Hematopoietic multipotent progenitor cell treated with erythropoietin and hydrocortisone succinate and interleukin-3 and kit ligand, for 15 days (in vitro differentiated cells): ENCODE data around the gene SPOCK1.
"Not testable (repeated sequence)": the region's sequence is repeated elsewhere in the genome, so short reads cannot be mapped to it uniquely, and the experiment has no call there.

Experiments
- DNase-seq: peaks from one replicate; pipeline ENCODE4 v3.0.0-alpha.2; 2015; ENCODE audit warnings: low spot score

Gene SPOCK1

DNA sequence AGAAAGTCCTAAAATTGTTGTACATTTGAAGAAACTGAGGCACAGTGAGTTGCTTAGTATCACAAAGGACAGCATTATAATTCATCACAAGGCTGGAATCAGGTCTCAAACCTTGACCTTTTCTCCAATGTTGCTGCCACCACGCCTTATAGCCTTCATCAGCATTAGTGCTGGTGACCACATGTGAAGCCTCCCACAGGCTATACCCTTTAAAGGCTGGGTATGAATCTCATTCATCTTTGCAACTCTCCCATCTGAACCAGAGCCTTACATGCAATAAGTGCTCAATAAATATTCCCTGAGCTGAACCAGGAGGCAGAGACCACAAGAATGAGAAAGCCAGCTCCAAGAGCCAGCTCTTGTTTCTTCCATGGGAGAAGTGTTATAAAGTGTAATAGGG, 104.7 kb downstream of the SPOCK1 start:
- no peak for DNase-seq

DNA sequence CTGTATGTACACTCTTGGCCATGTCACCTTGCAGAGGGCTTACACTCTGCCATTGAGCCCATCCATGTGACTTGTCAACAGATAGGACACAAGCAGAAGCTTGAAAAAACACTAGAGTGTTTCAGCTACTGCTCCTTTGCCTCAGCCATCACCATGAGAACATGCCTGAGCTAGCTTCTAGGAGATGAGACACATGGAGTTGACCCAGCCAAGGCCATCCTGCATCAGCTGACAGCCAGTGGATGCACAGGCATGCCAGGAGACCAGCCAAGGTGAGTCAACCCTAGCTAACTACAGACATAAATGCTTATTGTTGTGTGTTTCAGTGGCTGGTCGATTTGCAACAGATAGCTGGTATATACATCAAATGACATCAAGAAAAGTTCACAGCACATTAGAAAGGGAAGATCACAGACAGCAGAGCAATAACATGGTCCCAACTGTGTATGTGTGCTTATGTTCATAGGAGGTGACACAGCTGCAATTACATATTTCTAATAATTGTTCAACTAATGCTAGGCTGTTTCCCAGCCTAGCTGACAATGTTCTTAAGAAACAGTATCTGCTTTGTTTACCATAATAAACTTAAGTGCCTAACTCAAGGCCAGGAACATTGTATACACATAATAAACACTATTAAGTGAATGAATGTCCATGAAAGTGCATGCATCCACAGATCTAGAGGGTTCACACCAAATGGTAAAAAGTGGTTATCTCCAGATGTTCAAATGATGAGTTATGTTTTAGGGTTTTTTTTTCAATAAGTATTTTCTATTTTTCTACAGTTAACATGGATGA, 105.7 kb downstream of the SPOCK1 start:
- no peak for DNase-seq

DNA sequence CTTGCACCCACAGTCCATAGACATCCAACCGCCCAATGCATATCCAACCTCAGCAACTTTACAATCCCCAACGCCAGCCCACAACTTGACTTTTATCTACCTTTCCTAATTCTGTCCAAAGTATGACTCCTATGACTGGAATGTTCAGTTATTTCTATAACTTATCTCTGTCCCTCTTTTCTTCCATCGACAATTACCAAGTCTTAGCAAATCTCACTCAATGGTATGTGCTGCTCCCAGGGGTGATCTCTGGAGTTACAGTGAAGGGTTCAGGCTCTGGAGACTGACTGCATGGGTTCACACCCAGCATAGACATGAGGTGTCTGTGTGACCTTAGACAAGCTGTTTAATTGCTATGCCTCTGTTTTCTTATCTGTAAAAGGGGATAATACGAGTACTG, 106.9 kb downstream of the SPOCK1 start:
- DNase-seq: no peak

DNA sequence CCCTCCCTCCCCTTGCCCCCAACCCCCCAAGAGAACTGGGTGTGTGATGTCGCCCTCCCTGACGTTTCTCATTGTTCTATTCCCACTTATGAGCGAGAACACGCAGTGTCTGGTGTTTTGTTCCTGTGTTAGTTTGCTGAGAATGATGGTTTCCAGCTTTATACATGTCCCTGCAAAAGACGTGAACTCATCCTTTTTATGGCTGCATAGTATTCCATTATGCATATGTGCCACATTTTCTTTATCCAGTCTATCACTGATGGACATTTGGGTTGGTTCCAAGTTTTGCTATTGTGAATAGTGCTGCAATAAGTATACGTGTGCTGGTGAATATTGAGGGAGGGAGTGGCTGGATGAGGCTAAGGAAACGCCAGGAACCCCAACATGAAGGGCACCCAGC, 108.1 kb downstream of the SPOCK1 start:
- not testable (repeated sequence) for DNase-seq

DNA sequence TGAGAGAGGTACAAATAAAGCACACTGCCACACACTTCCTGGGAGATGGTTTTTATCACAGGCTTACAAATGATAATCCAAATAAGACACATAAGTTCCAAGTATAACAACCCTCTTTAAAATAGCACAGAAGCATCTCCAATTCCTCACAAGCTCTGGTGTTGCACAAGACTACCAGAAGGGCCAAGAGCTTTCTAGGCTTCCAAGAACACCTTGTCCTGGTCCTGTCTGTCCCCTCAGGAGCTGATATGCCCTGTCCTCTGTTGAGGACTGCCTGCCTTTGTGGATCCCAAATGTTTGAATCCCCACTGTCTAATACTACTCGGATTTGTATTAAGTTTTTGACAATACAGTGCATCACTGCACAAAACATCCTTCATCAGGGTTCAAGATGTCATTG, 110.1 kb downstream of the SPOCK1 start:
- no peak for DNase-seq

DNA sequence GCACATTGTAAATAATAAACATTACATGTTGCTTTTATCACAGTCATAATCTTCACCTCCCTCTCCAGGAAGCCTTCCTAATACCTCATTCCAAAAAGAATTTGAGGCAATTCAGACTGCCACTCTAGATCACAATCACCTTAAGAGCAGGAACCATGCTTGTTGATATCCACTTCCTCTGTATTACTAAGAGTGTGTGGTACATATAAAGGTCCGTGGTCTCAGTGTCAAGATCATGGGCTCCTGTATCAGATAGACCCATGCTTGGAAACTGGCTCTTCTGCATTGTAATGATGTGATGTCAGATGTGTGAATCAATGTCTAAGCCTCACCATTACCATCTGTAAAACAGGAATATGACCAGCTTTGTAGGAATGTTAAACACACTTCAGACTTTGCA, 114.1 kb downstream of the SPOCK1 start:
- no peak for DNase-seq

DNA sequence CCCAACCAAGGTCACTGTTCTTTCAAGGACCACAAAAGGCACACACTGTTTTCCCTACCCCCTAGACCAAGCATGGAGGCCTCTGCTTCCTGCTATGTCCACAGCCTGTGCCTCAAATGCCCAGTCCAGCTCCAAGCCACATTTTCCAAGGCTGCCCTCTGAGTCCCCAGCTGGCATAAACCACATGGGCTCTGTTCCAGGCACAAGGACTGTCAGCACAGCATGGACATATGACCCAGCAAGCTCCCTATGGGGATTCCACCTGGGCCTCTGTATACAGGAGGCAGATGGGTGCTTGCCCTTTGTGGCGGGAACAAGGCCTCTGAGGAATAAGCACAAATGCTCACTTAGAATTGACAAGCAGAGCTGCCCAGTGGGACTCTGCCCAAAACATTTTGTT, 115.2 kb downstream of the SPOCK1 start:
- no peak for DNase-seq

DNA sequence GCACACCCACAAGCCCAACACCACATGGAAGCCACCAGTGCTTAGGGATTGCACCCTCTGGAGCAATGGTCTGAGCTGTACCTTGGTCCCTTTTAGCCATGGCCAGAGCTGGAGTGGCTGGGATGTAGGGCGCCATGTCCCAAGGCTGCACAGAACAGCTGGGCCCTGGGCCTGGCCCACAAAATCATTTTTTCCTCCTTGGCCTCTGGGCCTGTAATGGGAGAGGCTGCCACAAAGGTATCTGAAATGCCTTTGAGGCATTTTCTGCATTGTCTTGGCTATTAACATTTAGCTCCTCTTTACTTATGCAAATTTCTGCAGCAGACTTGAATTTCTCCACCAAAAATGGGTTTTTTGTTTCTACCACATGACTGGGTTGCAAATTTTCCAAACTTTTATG, 117.6 kb downstream of the SPOCK1 start:
- no peak for DNase-seq

DNA sequence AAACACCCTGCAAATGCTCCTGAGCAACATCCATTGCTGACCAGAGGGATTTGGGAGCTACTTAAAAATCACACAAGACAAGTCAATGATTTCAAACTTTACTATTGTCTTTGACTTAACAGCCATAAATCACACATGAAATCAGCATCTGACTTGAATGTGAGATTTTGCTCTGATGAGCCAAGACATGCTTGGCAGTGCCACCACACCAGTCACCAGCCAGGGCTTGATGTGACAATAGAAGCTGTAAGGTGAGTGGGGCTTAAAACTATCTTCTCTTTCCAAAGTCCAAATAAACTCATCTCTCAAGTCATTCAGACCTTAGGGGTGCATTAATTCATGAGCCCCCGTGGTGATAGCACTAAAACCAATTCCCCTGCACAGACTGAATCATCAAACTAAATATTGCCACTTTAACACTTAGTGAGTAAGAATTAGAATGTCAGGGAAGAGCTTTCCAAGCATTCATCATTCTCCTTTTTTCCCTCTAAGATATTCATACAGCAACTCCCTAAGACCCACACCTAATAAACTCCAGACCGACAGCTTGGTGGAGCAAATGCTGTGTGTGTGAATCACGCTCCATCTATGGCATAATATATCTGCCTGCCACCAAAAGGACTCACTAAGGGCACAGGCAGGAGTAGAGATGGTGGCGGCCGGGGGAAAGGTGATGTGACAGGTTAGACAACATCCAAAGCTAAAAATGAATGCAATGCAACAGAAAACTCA, 119.4 kb downstream of the SPOCK1 start:
- DNase-seq: no peak

DNA sequence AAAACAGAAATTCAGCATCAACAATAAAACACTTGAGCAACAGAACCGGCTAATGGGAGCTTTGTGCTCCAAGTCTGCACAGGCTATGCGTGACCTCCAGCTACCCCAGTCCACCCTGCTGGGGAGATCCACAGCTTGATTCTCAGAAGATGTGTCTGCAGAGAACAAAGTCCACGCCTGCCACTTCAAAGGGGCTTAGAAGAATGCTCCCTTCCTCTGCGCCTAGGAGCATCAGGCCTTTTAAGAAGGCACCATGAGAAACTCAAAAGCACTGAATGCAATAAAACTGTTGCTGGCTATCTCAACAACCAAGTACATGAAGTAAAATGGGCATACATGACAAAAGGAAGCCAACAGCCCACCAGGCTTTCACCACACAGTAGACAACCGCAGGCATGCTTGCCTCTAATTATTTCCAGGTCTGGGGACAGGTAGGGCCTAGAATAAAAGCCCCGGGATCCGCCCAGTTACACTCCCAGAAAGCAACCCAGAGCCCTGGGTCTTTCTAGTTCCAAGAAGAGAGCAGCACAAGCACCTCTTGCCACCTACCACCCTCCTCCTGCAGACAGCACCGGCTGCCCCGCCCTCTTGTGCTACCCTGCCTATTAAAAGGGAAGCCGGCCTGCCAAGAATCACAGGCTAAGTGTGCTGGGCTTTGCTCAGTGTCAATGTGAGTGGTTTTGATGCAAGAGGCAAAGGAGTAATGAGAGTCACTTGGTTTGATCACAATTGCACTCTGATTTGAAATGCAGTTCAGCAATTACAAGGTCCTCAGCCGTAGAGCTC, 123.2 kb downstream of the SPOCK1 start:
- DNase-seq: no peak

DNA sequence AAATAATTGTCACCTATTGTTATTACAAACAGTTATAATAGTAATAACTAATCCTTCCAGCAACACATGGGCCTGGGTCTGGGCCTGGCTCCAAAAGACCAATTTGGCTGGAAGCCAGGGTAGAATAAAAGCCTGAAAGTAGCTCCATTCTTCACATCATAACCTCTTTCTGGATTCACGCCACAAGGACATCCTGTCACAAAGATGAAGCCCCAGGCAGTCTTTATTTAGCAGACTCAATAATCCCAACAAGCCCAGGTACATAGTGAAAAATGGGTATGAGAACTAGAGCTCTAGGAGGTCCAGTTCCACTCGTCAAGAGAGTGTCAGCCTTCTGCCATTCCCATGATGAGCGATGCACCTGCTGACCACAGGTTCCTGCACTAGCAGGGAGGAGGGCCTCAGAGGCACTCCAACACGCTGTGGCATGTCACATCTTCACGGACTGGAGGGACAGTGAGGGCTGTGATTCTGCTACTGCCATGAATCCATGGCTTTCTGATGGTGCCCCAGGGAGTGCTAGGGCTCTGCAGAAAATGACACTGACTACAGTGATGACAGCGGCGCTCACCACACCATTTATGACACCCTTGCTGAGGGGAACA, 124.9 kb downstream of the SPOCK1 start:
- DNase-seq: no peak

DNA sequence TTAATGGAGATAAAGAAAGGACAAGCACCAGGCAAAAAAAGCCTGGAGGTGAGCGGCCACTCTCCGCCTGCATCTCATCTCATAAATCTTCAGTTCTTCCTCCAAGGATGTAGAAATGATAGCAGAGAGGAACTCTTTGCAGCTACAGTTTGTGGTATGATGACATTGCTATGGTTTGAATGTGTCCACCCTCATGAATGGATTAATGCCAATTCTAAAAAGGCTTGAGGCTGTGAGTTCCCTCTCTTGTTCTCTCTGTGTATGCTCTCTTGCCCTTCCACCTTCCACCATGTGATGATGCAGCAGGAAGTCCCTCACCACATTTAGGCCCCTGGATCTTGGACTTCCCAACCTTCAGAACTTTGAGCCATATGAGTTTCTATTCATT, 126.4 kb downstream of the SPOCK1 start:
- no peak for DNase-seq

DNA sequence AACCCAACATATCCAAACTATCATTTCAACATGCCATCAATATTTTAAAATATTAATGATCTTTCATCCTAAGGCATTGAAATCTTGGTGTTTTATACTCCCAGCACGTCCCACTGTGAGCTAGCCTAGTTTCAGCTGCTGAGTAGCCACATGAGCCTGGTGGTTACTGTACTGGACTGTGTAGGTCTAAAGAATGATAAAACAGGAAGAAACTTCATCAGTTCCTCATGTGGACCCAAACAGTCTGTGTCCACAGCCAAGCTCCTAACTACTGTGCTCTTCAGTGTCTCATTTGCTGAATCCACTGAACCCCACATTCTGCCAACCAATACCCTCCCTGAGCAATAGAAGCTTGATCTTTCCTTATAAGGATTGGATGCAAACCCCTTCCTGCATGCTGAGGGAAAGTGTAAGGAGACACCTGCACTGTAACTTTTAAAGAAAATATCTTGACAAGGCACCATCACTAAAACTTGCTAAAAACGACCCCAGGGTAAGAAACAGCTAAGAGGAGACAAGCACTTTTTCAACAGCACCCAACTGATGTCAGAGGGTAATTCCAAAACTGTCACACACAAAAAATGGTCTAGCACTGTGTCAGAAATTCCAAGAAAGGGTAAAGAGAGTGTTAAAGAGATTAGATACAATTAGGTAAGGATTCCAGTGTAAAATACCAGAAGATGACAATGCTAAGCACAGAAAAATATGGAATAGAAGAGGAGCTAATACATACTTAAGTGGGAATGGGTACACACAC, 126.9 kb downstream of the SPOCK1 start:
- no peak for DNase-seq

DNA sequence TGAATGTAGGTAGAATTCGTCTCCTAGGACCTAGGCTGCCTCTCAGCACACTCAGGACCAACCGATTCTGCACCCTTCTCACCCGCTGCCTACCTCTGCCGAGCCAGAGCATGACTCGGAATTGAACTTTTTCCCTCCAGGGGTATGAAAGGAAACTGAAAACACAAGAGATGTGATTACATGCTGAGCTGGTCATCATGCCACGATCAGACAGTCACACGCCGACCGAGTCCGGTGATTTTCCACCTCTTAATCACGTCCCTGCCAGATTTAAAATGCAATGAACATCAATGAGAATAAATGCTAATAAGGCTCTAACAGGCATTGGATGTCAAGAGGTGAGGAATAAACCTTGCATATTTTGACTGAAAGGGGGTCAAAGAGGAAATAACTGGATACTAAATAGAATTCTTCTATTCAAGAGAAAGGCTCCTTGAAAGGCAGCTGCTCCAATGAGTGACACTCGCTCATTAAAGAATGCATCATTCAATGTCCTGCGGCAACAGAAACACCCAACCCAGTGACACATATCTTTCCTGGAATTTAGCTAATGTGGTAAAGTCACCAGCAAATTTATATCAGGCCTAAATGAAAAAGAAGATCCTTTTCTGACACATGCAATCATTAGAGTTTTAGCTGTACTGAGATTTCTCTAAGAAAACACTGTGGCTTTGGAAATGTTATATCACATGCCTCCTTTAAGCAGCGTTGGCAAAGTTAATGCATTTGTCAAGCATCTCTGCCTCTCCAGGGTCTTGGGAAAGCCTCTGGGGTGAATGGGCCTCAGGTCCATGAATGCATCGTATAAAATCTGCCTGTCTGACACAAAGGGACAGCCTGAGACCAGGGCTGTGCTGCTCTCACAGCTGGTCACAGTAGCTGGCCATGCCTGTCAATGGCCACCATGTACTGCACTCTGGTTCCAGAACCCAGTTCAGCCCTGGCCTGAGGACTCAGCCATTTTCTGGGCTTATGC, 128.7 kb downstream of the SPOCK1 start:
- no peak for DNase-seq

DNA sequence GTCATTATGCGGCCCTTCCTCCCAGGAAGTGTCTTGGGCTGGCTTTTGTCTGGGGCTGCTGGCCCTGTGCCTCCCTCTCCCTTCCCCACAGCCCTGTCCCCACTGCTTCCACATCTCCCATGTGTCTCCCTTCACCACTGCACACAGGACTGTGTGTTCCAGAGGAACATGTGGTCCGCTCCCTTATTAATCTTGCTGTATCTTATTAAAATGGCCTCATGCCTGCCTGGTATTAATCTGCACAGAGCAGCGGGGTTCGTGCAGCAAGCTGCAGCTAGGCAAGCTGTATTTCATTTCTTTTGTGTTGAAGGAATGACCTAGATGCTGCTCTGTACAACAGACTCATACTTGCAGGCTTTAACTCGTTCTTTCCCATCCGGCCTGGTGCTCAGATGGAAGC, 130.5 kb downstream of the SPOCK1 start:
- DNase-seq: no peak

DNA sequence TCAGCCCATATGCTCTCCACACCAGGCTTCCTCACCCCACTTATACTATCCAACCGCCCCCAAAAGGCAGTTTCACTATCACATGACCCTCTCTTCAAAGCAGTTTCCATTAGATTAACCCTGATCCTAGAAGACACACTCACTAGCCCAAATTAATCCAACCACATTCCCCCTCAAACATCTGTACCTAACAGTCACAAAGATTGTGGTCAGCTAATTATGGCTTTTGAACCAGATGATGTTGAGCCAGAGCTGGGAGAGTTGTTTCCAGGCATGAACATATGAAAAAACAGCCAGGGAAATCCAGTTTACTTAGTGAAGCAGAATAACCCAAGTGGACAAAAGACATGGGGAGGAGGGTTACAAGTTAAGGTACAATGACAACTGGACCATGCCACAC, 131.2 kb downstream of the SPOCK1 start:
- no peak for DNase-seq

DNA sequence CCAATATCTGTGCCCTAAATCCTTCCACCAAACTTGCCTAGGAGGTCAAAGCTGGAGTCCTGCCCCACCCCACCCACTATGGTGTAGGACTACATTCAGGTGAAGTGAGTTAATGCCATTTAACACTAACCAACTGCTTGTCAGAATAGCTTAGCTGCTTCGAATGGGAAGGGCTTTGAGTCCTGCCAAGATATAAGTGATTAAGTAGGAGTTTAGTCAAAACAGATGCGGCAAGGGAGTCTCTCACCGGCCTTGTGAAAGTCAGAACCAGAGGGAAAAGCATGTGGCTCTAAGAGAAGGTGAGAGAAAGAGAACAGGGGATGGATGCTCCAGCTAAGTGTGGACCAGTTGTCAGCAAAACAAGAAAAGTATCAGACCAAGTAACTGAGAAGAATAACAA, 132.6 kb downstream of the SPOCK1 start:
- no peak for DNase-seq

DNA sequence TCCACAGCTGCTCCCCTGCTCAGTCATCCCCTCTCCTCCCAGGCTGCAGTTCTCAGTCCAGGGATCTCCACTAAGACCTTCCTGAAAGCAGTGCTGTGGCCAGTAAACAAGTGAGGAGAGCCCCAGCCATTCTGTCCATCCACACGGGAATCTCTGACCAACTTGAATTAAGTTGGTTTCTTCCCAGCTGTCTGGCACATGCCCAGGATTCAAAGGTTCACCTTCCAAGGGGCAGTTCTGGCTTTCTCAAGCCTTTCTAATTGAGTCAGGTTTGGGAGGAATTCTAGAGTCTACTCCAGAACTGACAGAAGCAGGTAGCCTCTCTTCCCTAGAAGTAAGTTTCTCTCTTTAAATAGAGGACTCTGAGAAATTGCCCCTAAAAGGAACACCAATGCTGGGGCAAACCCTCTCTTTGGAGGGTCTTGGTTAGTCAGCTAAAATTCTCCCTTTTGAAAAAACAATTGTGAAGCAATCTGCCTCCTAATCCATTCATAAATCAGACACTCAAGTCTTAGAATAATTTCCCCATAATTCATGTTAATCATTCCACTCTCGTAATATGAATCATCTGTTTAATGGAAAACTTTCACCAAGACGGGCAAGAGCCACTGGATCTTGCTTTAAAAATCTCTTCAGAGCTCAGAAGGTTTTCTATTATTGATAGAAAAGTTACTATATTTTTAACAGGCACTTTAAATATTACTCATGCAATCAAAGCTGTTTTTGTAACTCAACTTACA, 133.8 kb downstream of the SPOCK1 start:
- DNase-seq: no peak

DNA sequence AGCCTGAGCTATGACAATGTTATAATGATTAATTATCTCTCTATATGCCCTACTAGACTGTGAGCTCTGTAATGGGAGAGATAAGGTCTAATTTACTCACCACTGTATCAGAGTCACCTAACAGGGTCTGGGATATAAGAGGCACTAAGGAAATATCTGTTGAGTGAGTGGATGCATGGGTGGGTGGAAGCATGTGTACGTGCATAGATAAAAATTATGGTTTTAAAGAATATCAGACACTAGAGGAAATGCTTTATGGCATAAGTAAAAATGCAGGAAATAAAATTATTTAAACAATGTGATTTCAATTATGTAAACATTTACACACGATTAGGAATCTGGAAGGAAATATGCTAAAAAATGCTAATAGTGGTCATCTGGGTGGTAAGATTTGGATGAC, 137.8 kb downstream of the SPOCK1 start:
- DNase-seq: no peak

DNA sequence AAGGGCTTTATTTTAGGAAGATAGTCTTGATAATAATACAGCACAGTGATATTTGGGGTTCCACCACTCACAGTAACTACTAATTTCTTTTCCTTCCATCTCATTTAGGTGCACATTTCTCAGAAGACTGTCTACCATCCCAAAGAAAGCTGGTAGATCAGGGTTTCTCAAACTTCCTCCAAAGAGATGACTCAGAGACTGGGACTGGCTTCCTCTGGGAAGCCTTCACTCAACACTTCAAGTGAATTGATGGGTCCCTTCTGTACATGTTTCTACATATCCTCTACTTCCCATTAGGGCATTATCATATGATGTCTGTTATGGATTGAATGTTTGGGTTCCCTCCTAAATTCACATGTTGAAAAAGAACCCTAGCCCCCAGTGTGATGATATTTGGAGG, 138.5 kb downstream of the SPOCK1 start:
- DNase-seq: no peak
